Mesendoderm (in vitro differentiated cells): Measurements from ENCODE around the gene CREB5.
A peak's percentile ranks its signal among the peaks of the same experiment; 100 is the strongest.

Experiments
- DNase-seq: peaks from one replicate; pipeline ENCODE4 v3.0.0; 2013
- H2AK5ac ChIP-seq: 2 replicates; pipeline ENCODE4 v1.6.1; 2013; ENCODE audit warnings: low read length, inconsistent platforms
- H2BK120ac ChIP-seq: 2 replicates; pipeline ENCODE4 v1.6.1; 2013; ENCODE audit warnings: low read depth, mild to moderate bottlenecking, low read length, moderate library complexity, mixed read lengths
- H2BK15ac ChIP-seq: replicated peaks from 2 replicates; pipeline ENCODE4 v1.6.1; 2013; ENCODE audit warnings: low read depth, mild to moderate bottlenecking, moderate library complexity
- H2BK5ac ChIP-seq: 2 replicates; pipeline ENCODE4 v1.6.1; 2013; ENCODE audit warnings: low read length, inconsistent platforms
- H3K18ac ChIP-seq: 2 replicates; pipeline ENCODE4 v1.6.1; 2013; ENCODE audit warnings: mild to moderate bottlenecking, low read length, mixed read lengths
- H3K23ac ChIP-seq: one replicate; pipeline ENCODE4 v1.6.1; 2013; ENCODE audit warnings: low read length
- H3K27ac ChIP-seq: 2 replicates; pipeline ENCODE4 v1.5.1; 2013; ENCODE audit warnings: low read depth, mild to moderate bottlenecking, inconsistent platforms, low read length, moderate library complexity
- H3K27me3 ChIP-seq: 2 replicates; pipeline ENCODE4 v1.6.1; 2013; ENCODE audit warnings: low read length, control low read depth, mild to moderate bottlenecking, inconsistent platforms; ENCODE audit not compliant: insufficient read depth, poor library complexity
- H3K36me3 ChIP-seq: 2 replicates; pipeline ENCODE4 v1.6.1; 2013; ENCODE audit warnings: low read length, inconsistent platforms; ENCODE audit not compliant: control insufficient read depth, insufficient read depth
- H3K4ac ChIP-seq: one replicate; pipeline ENCODE4 v1.6.1; 2013; ENCODE audit warnings: low read depth, mild to moderate bottlenecking, low read length, moderate library complexity
- H3K4me1 ChIP-seq: 2 replicates; pipeline ENCODE4 v1.6.1; 2013; ENCODE audit warnings: low read depth, low read length, inconsistent platforms; ENCODE audit not compliant: control insufficient read depth
- H3K4me2 ChIP-seq: 2 replicates; pipeline ENCODE4 v1.6.1; 2013; ENCODE audit warnings: low read length
- H3K4me3 ChIP-seq: 2 replicates; pipeline ENCODE4 v1.5.1; 2013; ENCODE audit warnings: mild to moderate bottlenecking, low read length
- H3K56ac ChIP-seq: one replicate; pipeline ENCODE4 v1.6.1; 2013; ENCODE audit warnings: low read length
- H3K79me1 ChIP-seq: 2 replicates; pipeline ENCODE4 v1.6.1; 2013; ENCODE audit warnings: low read length, inconsistent platforms
- H3K79me2 ChIP-seq: 2 replicates; pipeline ENCODE4 v1.6.1; 2013; ENCODE audit warnings: mild to moderate bottlenecking, low read length; ENCODE audit not compliant: control insufficient read depth, insufficient read depth
- H3K9ac ChIP-seq: 2 replicates; pipeline ENCODE4 v1.6.1; 2013; ENCODE audit warnings: low read length, inconsistent platforms
- H4K5ac ChIP-seq: one replicate; pipeline ENCODE4 v1.6.1; 2013; ENCODE audit warnings: low read length
- H4K8ac ChIP-seq: one replicate; pipeline ENCODE4 v1.6.1; 2013; ENCODE audit warnings: low read depth, mild to moderate bottlenecking, control low read depth, low read length, moderate library complexity
- WGBS: extraction: QIAGEN DNeasy Blood & Tissue Kit; methylation state at CpG from one replicate; pipeline ENCODE4 v1.1.7; 2013; ENCODE audit warnings: low lambda C conversion rate, missing lambda C conversion rate; ENCODE audit not compliant: insufficient coverage; ENCODE audit errors: extremely low coverage; 5-methylcytosine and 5-hydroxymethylcytosine counted together

Gene CREB5

GRCh38 chr7:28649811-28650210 is 237.5 kb downstream of the CREB5 start:
- no peak overlapping the region for H2BK5ac ChIP-seq
- H3K4me2 ChIP-seq, result no peak overlapping the region
- H3K27me3 ChIP-seq, result no peaks in the 10 kb centered on the region
- no peak overlapping the region for H3K9ac ChIP-seq
- H2BK120ac ChIP-seq, result no peak overlapping the region
- no peaks in the 10 kb centered on the region for H3K36me3 ChIP-seq
- H3K23ac ChIP-seq, result no peak overlapping the region
- no peak overlapping the region for H4K5ac ChIP-seq
- no peaks in the 10 kb centered on the region for H3K79me2 ChIP-seq
- H4K8ac ChIP-seq, result no peak overlapping the region
- H3K4ac ChIP-seq, result no peak overlapping the region
- no peak overlapping the region for H2BK15ac ChIP-seq
- H3K18ac ChIP-seq, result no peak overlapping the region
- no peaks in the 10 kb centered on the region for H3K4me1 ChIP-seq
- H3K27ac ChIP-seq, result no peak overlapping the region
- no CpG with 5 or more reads among the region's 2 CpGs for WGBS
- H3K79me1 ChIP-seq, result no peaks in the 10 kb centered on the region
- no peak overlapping the region for H3K56ac ChIP-seq
- no peak overlapping the region for H2AK5ac ChIP-seq
- DNase-seq, result no peak
- H3K4me3 ChIP-seq, result no peak overlapping the region

- DNase-seq, result no peak
- WGBS, result no CpG with 5 or more reads among the region's 6 CpGs
- no peak overlapping the region for H3K4me3 ChIP-seq
Observed at GRCh38 chr7:28654110-28654509, 241.8 kb downstream of the CREB5 start.

GRCh38 chr7:28656529-28656928 is 244.2 kb downstream of the CREB5 start:
- no peaks in the 10 kb centered on the region for H3K27me3 ChIP-seq
- no peak overlapping the region for H2BK120ac ChIP-seq
- no peaks in the 10 kb centered on the region for H3K79me1 ChIP-seq
- no peak overlapping the region for H2BK5ac ChIP-seq
- DNase-seq, result no peak
- no peak overlapping the region for H3K4me2 ChIP-seq
- no peak overlapping the region for H3K18ac ChIP-seq
- no peak overlapping the region for H4K5ac ChIP-seq
- no peak overlapping the region for H2BK15ac ChIP-seq
- no peaks in the 10 kb centered on the region for H3K36me3 ChIP-seq
- H3K23ac ChIP-seq, result no peak overlapping the region
- H4K8ac ChIP-seq, result no peak overlapping the region
- H3K4me3 ChIP-seq, result no peak overlapping the region
- no peak overlapping the region for H2AK5ac ChIP-seq
- no peaks in the 10 kb centered on the region for H3K79me2 ChIP-seq
- no peak overlapping the region for H3K27ac ChIP-seq
- no CpG with 5 or more reads among the region's 1 CpG for WGBS
- no peak overlapping the region for H3K56ac ChIP-seq
- H3K4ac ChIP-seq, result no peak overlapping the region
- H3K9ac ChIP-seq, result no peak overlapping the region
- no peaks in the 10 kb centered on the region for H3K4me1 ChIP-seq

More at GRCh38 chr7:28654110-28654509, 241.8 kb downstream of the CREB5 start:
- Histone ChIP-seq H3K4me2 (no peak overlapping the region), H3K79me2 (no peaks in the 10 kb centered on the region), H2BK15ac (no peak overlapping the region), H2BK5ac (no peak overlapping the region), H3K23ac (no peak overlapping the region), H3K27ac (no peak overlapping the region), H3K79me1 (no peaks in the 10 kb centered on the region), H3K27me3 (no peaks in the 10 kb centered on the region), H3K4me1 (no peaks in the 10 kb centered on the region), H2BK120ac (no peak overlapping the region), H3K9ac (no peak overlapping the region), H4K5ac (no peak overlapping the region), H3K36me3 (no peaks in the 10 kb centered on the region), H4K8ac (no peak overlapping the region), H3K18ac (no peak overlapping the region), H3K4ac (no peak overlapping the region), H3K56ac (no peak overlapping the region), H2AK5ac (no peak overlapping the region)

- no peak overlapping the region for H3K4me2 ChIP-seq
- no peak overlapping the region for H3K56ac ChIP-seq
- WGBS, result no CpG with 5 or more reads among the region's 5 CpGs
- no peak overlapping the region for H2AK5ac ChIP-seq
- no peak for DNase-seq
- no peaks in the 10 kb centered on the region for H3K79me2 ChIP-seq
- no peaks in the 10 kb centered on the region for H3K36me3 ChIP-seq
- H3K79me1 ChIP-seq, result no peaks in the 10 kb centered on the region
- H2BK15ac ChIP-seq, result no peak overlapping the region
- H2BK120ac ChIP-seq, result no peak overlapping the region
- H4K8ac ChIP-seq, result no peak overlapping the region
- H3K4me1 ChIP-seq, result no peaks in the 10 kb centered on the region
- H3K9ac ChIP-seq, result no peak overlapping the region
- no peak overlapping the region for H3K18ac ChIP-seq
- no peaks in the 10 kb centered on the region for H3K27me3 ChIP-seq
- no peak overlapping the region for H3K23ac ChIP-seq
- no peak overlapping the region for H4K5ac ChIP-seq
- no peak overlapping the region for H3K27ac ChIP-seq
- no peak overlapping the region for H3K4me3 ChIP-seq
- no peak overlapping the region for H3K4ac ChIP-seq
- H2BK5ac ChIP-seq, result no peak overlapping the region
Observed at GRCh38 chr7:28658381-28658780, 246.1 kb downstream of the CREB5 start.

- Histone ChIP-seq H3K4me2 (no peak overlapping the region), H2BK5ac (no peak overlapping the region), H4K5ac (no peak overlapping the region), H3K4ac (no peak overlapping the region), H3K4me3 (no peak overlapping the region), H3K27me3 (no peaks in the 10 kb centered on the region), H3K18ac (no peak overlapping the region), H3K56ac (no peak overlapping the region), H2AK5ac (no peak overlapping the region), H3K79me2 (no peaks in the 10 kb centered on the region), H3K27ac (no peak overlapping the region), H2BK15ac (no peak overlapping the region), H3K23ac (no peak overlapping the region), H2BK120ac (no peak overlapping the region), H3K4me1 (no peaks in the 10 kb centered on the region), H4K8ac (no peak overlapping the region), H3K36me3 (no peaks in the 10 kb centered on the region), H3K9ac (no peak overlapping the region), H3K79me1 (no peaks in the 10 kb centered on the region)
- no CpG with 5 or more reads among the region's 2 CpGs for WGBS
- DNase-seq, result no peak
Observed at GRCh38 chr7:28660132-28660531, 247.8 kb downstream of the CREB5 start.

GRCh38 chr7:28661826-28662595 is 249.7 kb downstream of the CREB5 start:
- Histone ChIP-seq H3K4ac (no peak overlapping the region), H2BK5ac (no peak overlapping the region), H3K79me2 (no peaks in the 10 kb centered on the region), H3K79me1 (no peaks in the 10 kb centered on the region), H3K27ac (no peak overlapping the region), H3K4me2 (no peak overlapping the region), H3K23ac (no peak overlapping the region), H2BK120ac (no peak overlapping the region), H3K56ac (no peak overlapping the region), H3K4me3 (no peak overlapping the region), H2AK5ac (no peak overlapping the region), H3K4me1 (no peaks in the 10 kb centered on the region), H2BK15ac (no peak overlapping the region), H4K8ac (no peak overlapping the region), H3K18ac (no peak overlapping the region), H4K5ac (no peak overlapping the region), H3K27me3 (no peaks in the 10 kb centered on the region), H3K9ac (no peak overlapping the region), H3K36me3 (no peaks in the 10 kb centered on the region)
- peak; percentile 33 for DNase-seq
- WGBS, result no CpG with 5 or more reads among the region's 12 CpGs
